ENCODE measurements around the gene OR12D3.

DNA sequence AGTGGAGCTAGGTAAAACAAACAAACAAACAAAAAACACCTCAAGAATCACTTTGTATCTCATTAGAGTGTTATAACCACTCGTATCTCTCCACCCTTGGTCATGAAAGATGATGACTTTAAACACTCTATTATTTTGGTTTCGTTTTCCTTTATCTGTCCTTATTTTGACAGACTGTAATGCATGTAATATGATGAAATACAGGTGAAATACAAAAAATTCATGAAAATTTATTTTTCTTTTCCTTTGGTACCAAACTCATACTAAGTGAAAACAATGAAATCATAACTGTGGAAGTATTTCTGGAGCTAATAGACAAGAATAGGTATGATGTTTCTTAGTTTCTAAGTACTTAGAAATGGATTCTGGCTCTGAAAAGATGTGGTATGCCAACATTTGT, 24.4 kb upstream of the OR12D3 start:
- TF ChIP-seq, protein P1, sequence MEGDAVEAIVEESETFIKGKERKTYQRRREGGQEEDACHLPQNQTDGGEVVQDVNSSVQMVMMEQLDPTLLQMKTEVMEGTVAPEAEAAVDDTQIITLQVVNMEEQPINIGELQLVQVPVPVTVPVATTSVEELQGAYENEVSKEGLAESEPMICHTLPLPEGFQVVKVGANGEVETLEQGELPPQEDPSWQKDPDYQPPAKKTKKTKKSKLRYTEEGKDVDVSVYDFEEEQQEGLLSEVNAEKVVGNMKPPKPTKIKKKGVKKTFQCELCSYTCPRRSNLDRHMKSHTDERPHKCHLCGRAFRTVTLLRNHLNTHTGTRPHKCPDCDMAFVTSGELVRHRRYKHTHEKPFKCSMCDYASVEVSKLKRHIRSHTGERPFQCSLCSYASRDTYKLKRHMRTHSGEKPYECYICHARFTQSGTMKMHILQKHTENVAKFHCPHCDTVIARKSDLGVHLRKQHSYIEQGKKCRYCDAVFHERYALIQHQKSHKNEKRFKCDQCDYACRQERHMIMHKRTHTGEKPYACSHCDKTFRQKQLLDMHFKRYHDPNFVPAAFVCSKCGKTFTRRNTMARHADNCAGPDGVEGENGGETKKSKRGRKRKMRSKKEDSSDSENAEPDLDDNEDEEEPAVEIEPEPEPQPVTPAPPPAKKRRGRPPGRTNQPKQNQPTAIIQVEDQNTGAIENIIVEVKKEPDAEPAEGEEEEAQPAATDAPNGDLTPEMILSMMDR (IDR thresholded peaks at IDR 0.05), result no peak
- TF ChIP-seq EP300 (IDR thresholded peaks at IDR 0.05) (no peak), POLR2A (IDR thresholded peaks at IDR 0.05) (no peak), POLR2AphosphoS5 (IDR thresholded peaks at IDR 0.05) (no peak)
